NT2/D1 (cell line): ENCODE measurements around the gene DDX1.
"Not testable (repeated sequence)": the region's sequence is repeated elsewhere in the genome, so short reads cannot be mapped to it uniquely, and the experiment has no call there.

ENCODE experiments used
- DNase-seq: peaks from one replicate; pipeline ENCODE4 v3.0.0-alpha.2; 2011; ENCODE audit warnings: low read depth, low spot score
- H3K27me3 ChIP-seq: 2 replicates; pipeline ENCODE4 v1.6.0; 2011; ENCODE audit warnings: mild to moderate bottlenecking; ENCODE audit not compliant: insufficient read length, insufficient read depth
- H3K36me3 ChIP-seq: 2 replicates; pipeline ENCODE4 v1.6.1; 2011; ENCODE audit warnings: mild to moderate bottlenecking, low read length, mixed read lengths; ENCODE audit not compliant: insufficient read depth, insufficient read length
- H3K4me1 ChIP-seq: 2 replicates; pipeline ENCODE4 v1.5.1; 2011; ENCODE audit not compliant: insufficient read depth, insufficient read length
- H3K4me3 ChIP-seq: 2 replicates; pipeline ENCODE4 v1.5.1; 2011; ENCODE audit warnings: low read depth; ENCODE audit not compliant: insufficient read length
- H3K9ac ChIP-seq: 2 replicates; pipeline ENCODE4 v1.6.0; 2011; ENCODE audit warnings: low read depth; ENCODE audit not compliant: insufficient read length
- H3K9me3 ChIP-seq: 2 replicates; pipeline ENCODE4 v1.5.1; 2011; ENCODE audit warnings: mild to moderate bottlenecking, low read length; ENCODE audit not compliant: insufficient read depth
- SUZ12 ChIP-seq: IDR thresholded peaks from 2 replicates; pipeline ENCODE4 v1.6.1; 2011; ENCODE audit not compliant: insufficient read length, insufficient read depth; ENCODE audit errors: extremely low read depth
- YY1 ChIP-seq: IDR thresholded peaks from 2 replicates; pipeline ENCODE4 v1.6.1; 2011; ENCODE audit not compliant: insufficient read length, insufficient read depth
- ZNF274 ChIP-seq: IDR thresholded peaks from 2 replicates; pipeline ENCODE4 v1.6.1; 2011; ENCODE audit warnings: mild to moderate bottlenecking, low read depth, low read length

DDX1 gene

GRCh38 chr2:15609341-15610042 is 17.8 kb downstream of the DDX1 start:
- no peak for TF ChIP-seq ZNF274
- no peak for TF ChIP-seq YY1
- no peak for TF ChIP-seq SUZ12
- no peak for DNase-seq
- H3K36me3 ChIP-seq, result peaks cover 77% of the 10 kb centered on the region
- H3K27me3 ChIP-seq, result no peaks in the 10 kb centered on the region
- no peak overlapping the region for H3K4me3 ChIP-seq
- H3K9ac ChIP-seq, result no peak overlapping the region
- peaks cover 9% of the 10 kb centered on the region for H3K9me3 ChIP-seq
- no peaks in the 10 kb centered on the region for H3K4me1 ChIP-seq

GRCh38 chr2:15610430-15610952 is 18.8 kb downstream of the DDX1 start:
- TF ChIP-seq ZNF274, result no peak
- TF ChIP-seq SUZ12, result no peak
- no peak for TF ChIP-seq YY1

DNA sequence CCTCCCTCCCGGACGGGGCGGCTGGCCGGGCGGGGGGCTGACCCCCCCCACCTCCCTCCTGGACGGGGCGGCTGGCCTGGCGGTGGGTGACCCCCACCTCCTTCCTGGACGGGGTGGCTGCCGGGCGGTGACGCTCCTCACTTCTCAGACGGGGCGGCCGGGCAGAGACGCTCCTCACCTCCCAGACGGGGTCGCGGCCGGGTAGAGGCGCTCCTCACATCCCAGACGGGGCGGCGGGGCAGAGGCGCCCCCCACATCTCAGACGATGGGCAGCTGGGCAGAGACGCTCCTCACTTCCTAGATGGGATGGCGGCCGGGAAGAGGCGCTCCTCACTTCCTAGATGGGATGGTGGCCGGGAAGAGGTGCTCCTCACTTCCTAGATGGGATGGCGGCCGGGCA is 20.4 kb downstream of the DDX1 start:
- not testable (repeated sequence) for H3K4me1 ChIP-seq, H3K27me3 ChIP-seq, H3K9ac ChIP-seq, H3K9me3 ChIP-seq, H3K4me3 ChIP-seq, DNase-seq
- H3K36me3 ChIP-seq, result peaks cover 72% of the 10 kb centered on the region

More at GRCh38 chr2:15610430-15610952, 18.8 kb downstream of the DDX1 start:
- Histone ChIP-seq H3K4me3 (no peak overlapping the region), H3K9me3 (peaks cover 9% of the 10 kb centered on the region), H3K4me1 (no peaks in the 10 kb centered on the region), H3K27me3 (no peaks in the 10 kb centered on the region), H3K36me3 (peaks cover 76% of the 10 kb centered on the region), H3K9ac (no peak overlapping the region)
- no peak for DNase-seq

DNA sequence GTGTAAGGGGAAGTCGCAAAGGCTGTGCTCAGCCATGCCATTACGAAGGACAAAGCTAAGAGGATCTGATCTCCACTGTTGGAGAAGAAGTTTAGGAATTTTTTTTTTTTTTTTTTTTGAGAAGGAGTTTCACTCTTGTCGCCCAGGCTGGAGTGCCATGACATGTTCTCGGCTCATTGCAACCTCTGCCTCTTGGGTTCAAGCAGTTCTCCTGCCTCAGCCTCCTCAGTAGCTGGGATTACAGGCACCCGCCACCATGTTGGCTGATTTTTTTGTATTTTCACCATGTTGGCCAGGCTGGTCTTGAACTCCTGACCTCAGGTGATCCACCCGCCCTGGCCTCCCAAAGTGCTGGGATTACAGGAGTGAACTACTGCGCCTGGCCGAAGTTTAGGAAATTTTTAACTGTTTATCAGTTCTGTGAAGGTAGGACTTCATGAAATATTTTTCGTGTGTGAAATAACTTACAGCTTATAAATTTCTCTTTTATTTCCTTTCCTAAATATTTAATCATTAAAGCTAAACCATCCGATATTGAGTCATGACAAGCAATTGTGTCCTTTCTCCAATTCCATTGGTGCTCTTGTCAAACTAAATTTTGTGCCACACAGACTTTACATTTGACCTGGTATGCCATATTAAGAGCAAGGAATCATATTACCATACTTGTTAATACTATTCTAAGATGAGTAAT is 22.2 kb downstream of the DDX1 start:
- Histone ChIP-seq H3K9me3 (peaks cover 9% of the 10 kb centered on the region), H3K27me3 (no peaks in the 10 kb centered on the region), H3K4me1 (no peaks in the 10 kb centered on the region), H3K4me3 (no peak overlapping the region), H3K36me3 (peaks cover 72% of the 10 kb centered on the region), H3K9ac (no peak overlapping the region)
- DNase-seq, result no peak
- TF ChIP-seq SUZ12, result no peak
- TF ChIP-seq ZNF274, result no peak

GRCh38 chr2:15614545-15615300 is 23.1 kb downstream of the DDX1 start:
- Histone ChIP-seq H3K4me1 (no peaks in the 10 kb centered on the region), H3K27me3 (no peaks in the 10 kb centered on the region), H3K36me3 (peaks cover 71% of the 10 kb centered on the region), H3K9ac (no peak overlapping the region), H3K9me3 (peaks cover 9% of the 10 kb centered on the region), H3K4me3 (no peak overlapping the region)
- TF ChIP-seq ZNF274 (no peak), YY1 (no peak), SUZ12 (no peak)
- no peak for DNase-seq

DNA sequence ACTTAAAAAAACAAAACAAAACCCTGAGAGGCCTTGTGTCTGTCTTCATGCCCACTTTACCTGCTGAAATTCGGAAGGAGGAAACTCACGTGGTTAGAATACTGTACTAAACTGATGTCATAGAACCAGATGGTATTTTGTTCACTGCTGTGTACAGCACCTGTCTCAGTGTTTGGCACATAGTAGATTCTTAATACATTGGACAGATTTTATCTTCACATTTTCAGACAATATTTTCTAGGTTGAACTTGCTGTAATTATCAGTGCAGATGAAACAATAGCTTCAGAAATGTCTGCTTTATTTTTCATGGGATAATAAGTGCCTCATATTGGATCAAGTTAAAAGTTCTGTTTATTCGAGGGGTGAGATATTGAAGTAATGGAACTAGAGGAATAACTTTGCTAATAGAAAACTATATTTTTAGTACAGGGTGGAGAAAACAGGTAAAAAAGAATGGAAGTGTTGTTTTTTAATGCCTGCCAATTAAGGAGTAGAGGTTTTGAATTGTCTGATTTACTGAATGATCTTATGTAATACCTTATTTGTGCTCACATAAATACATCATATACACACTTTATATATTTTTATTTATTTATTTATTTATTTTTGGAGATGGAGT is 23.7 kb downstream of the DDX1 start:
- peaks cover 71% of the 10 kb centered on the region for H3K36me3 ChIP-seq
- peaks cover 3% of the 10 kb centered on the region for H3K9me3 ChIP-seq
- no peak for TF ChIP-seq YY1
- no peak for TF ChIP-seq SUZ12
- no peak for TF ChIP-seq ZNF274
- no peak overlapping the region for H3K4me3 ChIP-seq
- H3K27me3 ChIP-seq, result no peaks in the 10 kb centered on the region
- H3K9ac ChIP-seq, result no peak overlapping the region
- no peak for DNase-seq
- H3K4me1 ChIP-seq, result no peaks in the 10 kb centered on the region

- Histone ChIP-seq H3K4me3 (no peak overlapping the region), H3K9ac (no peak overlapping the region), H3K4me1 (no peaks in the 10 kb centered on the region), H3K36me3 (peaks cover 77% of the 10 kb centered on the region), H3K27me3 (no peaks in the 10 kb centered on the region), H3K9me3 (no peaks in the 10 kb centered on the region)
- DNase-seq, result no peak
- TF ChIP-seq SUZ12, result no peak
- no peak for TF ChIP-seq YY1
Observed at GRCh38 chr2:15616429-15616828, 24.8 kb downstream of the DDX1 start.
